Panc1 (cell line): Measurements from ENCODE around the gene PRDX1. TPM values are rescaled to one million over a fixed set of nuclear protein-coding genes. Genes with fewer than 3 reads are reported as not detected.

Source experiments
- ATAC-seq: fragments of 200-7000 bp; cut with Tn5 transposase; 2 replicates; pipeline ENCODE4 v1.9.1; 2020; ENCODE audit warnings: mild to moderate bottlenecking, moderate library complexity
- BruUV-seq: library from RNA; stranded (reverse); fragments of 400-500 nt; replicated peaks from 2 replicates; lab custom pipeline; 2021; lab: Mats Ljungman, UMichigan
- CTCF ChIA-PET: fragments of 300-600 bp; sonication (Branson Sonifier 250); formaldehyde crosslinking; loops from one replicate; lab custom pipeline; 2022; ENCODE audit warnings: antibody characterized with exemption; lab: Charles Lee
- POLR2A ChIA-PET: fragments of 300-600 bp; sonication (Branson Sonifier 250); formaldehyde crosslinking; loops from one replicate; lab custom pipeline; 2022; ENCODE audit warnings: antibody characterized with exemption; lab: Charles Lee
- DNase-seq: peaks from one replicate; pipeline ENCODE4 v3.0.0-alpha.2; 2010; ENCODE audit warnings: low read depth, low spot score
- H3K27ac ChIP-seq: 2 replicates; pipeline ENCODE4 v1.5.1; 2011; ENCODE audit warnings: mild to moderate bottlenecking, low read length, inconsistent platforms
- H3K27me3 ChIP-seq: fragments of 200-500 bp; sonication (Bioruptor generic); 2 replicates; pipeline ENCODE4 v1.6.0; 2014; ENCODE audit warnings: low read length, inconsistent platforms; ENCODE audit not compliant: control insufficient read depth, insufficient read depth
- H3K36me3 ChIP-seq: fragments of 200-500 bp; sonication (Bioruptor generic); 2 replicates; pipeline ENCODE4 v1.5.1; 2014; ENCODE audit warnings: inconsistent platforms, mild to moderate bottlenecking, low read length, moderate library complexity; ENCODE audit not compliant: control insufficient read depth, insufficient read depth
- H3K4me1 ChIP-seq: 2 replicates; pipeline ENCODE4 v1.5.1; 2011; ENCODE audit warnings: inconsistent platforms, mild to moderate bottlenecking, low read length, moderate library complexity; ENCODE audit not compliant: control insufficient read depth, insufficient read depth
- H3K4me3 ChIP-seq, 2 experiments: 2 replicates each; pipeline ENCODE4 v1.5.1; 2011 to 2012; ENCODE audit warnings: low read depth in 2 of 2, low read length in 2 of 2, mild to moderate bottlenecking in 2 of 2, inconsistent platforms in 1 of 2, moderate library complexity in 1 of 2
- H3K9me3 ChIP-seq: fragments of 200-500 bp; sonication (Bioruptor generic); 2 replicates; pipeline ENCODE4 v1.5.1; 2014; ENCODE audit warnings: low read depth, mild to moderate bottlenecking, inconsistent platforms, low read length, moderate library complexity; ENCODE audit not compliant: control insufficient read depth, insufficient read depth
- CTCF ChIP-seq: fragments of 450-650 bp; IDR thresholded peaks from 2 replicates; pipeline ENCODE4 v1.5.1; 2017; ENCODE audit warnings: mild to moderate bottlenecking
- POLR2AphosphoS5 ChIP-seq: IDR thresholded peaks from 2 replicates; pipeline ENCODE4 v1.6.1; 2012; ENCODE audit warnings: mild to moderate bottlenecking, low read depth, low read length, moderate library complexity
- REST ChIP-seq, 2 experiments: IDR thresholded peaks; 2 replicates each; pipeline ENCODE4 v1.6.1; 2011 to 2012; ENCODE audit warnings: low read depth in 2 of 2, control low read depth in 1 of 2, low read length in 1 of 2, mild to moderate bottlenecking in 1 of 2, moderate library complexity in 1 of 2; ENCODE audit not compliant: insufficient read depth in 1 of 2
- SIN3A ChIP-seq: IDR thresholded peaks from 2 replicates; pipeline ENCODE4 v1.6.1; 2012; ENCODE audit warnings: low read depth, mild to moderate bottlenecking, low read length, moderate library complexity, borderline replicate concordance; ENCODE audit not compliant: insufficient read depth
- TCF7L2 ChIP-seq: IDR thresholded peaks from 2 replicates; pipeline ENCODE4 v1.6.1; 2011; ENCODE audit warnings: mild to moderate bottlenecking, low read depth, low read length, inconsistent platforms
- in situ Hi-C: cut with HindIII; loops from 2 replicates; pipeline ENCODE4 v1.10.0; 2016; ENCODE audit warnings: low sequenced_read_pairs, low pct_unique_long_range_greater_than_20kb
- intact Hi-C: fragments of 100-400 bp; cut with micrococcal nuclease; formaldehyde crosslinking; loops from one replicate; pipeline ENCODE4 v1.10.0; 2022; ENCODE audit not compliant: unreplicated experiment
- total RNA-seq: library from RNA; stranded (reverse); gene quantifications from one replicate; pipeline ENCODE4 v1.2.1, GENCODE V29; 2021; ENCODE audit not compliant: unreplicated experiment

Gene PRDX1
- total RNA-seq, 1 experiment from 2014 or later: 719 TPM

GRCh38 chr1:45566722-45567121, 45.0 kb upstream of the PRDX1 start:
- Histone ChIP-seq H3K9me3 (no peaks in the 10 kb centered on the region), H3K4me3 (no peak overlapping the region), H3K27me3 (no peaks in the 10 kb centered on the region), H3K27ac (no peak overlapping the region), H3K36me3 (peaks cover 22% of the 10 kb centered on the region), H3K4me1 (no peaks in the 10 kb centered on the region)
- CTCF ChIA-PET: no interaction called here
- BruUV-seq: no TSS peak
- TF ChIP-seq SIN3A: no peak
- no peak for TF ChIP-seq REST (IDR thresholded peaks at IDR 0.05; ENCODE audit: insufficient read depth in 1 of 2, low read depth in 2 of 2, low read length in 1 of 2)
- no peak for TF ChIP-seq TCF7L2
- no peak for TF ChIP-seq CTCF
- TF ChIP-seq POLR2AphosphoS5: no peak
- no peak for ATAC-seq
- in situ Hi-C loops: no loop called here
- POLR2A ChIA-PET: no interaction called here
- no peak for DNase-seq
- intact Hi-C loops: no loop called here

GRCh38 chr1:45563843-45564242, 42.2 kb upstream of the PRDX1 start:
- CTCF ChIA-PET: no interaction called here
- H3K9me3 ChIP-seq: no peaks in the 10 kb centered on the region
- H3K27me3 ChIP-seq: no peaks in the 10 kb centered on the region
- H3K36me3 ChIP-seq: peaks cover 16% of the 10 kb centered on the region
- TF ChIP-seq REST (IDR thresholded peaks at IDR 0.05; ENCODE audit: insufficient read depth in 1 of 2, low read depth in 2 of 2, low read length in 1 of 2) (no peak), POLR2AphosphoS5 (no peak), SIN3A (no peak), CTCF (no peak), TCF7L2 (no peak)
- ATAC-seq (no peak), DNase-seq (no peak)
- BruUV-seq: no TSS peak
- no peaks in the 10 kb centered on the region for H3K4me1 ChIP-seq
- POLR2A ChIA-PET: interaction anchor here (0.6 kb wide), 1 partner anchor 42 kb away, joined by 3 read pairs; the partner anchor contains the start of gene PRDX1
- H3K27ac ChIP-seq: no peak overlapping the region
- H3K4me3 ChIP-seq: no peak overlapping the region
- in situ Hi-C loops (no loop called here), intact Hi-C loops (no loop called here)
